NCI-H1417 (cell line): ENCODE results near the gene CSK.
"Not testable (repeated sequence)": the region's sequence is repeated elsewhere in the genome, so short reads cannot be mapped to it uniquely, and the experiment has no call there.

Source experiments
- DNase-seq, 3 experiments: peaks; one replicate each; lab custom pipeline; 2025; lab: John Stamatoyannopoulos, UW

Gene CSK

DNA sequence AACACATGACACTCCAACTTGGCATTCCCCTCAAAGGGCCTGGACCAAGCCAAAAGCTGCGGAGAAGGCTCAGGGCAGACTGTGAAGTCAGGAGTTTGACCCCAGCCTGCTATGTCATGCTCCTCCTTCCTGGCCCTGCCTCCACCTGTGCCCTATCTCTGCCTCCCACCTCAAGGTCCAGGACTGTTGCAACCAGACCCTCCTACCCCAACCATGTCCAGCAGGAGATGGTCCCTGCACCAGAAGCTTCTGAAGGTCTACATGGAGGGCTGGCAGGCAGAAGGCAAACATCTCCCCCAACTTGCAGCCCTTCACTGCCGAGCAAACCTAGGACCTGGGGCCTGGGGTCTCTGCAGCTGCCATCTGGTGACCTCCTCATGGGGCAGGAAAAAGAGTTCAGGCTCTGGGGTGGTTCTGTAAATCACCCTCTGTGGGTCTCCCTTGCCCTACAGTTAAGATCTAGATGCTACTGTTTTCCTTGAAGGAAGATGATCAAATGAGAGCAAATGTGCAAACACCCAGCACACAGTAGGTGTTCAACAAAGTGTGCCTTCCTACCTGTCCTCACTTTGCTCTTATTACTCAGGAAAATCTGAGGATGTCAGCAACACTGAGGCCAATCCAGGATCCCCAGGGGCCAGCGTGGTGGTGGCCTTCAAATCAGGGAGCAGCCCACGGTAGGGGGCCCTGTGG lies 11.5 kb upstream of the CSK start:
- DNase-seq, result no peak

DNA sequence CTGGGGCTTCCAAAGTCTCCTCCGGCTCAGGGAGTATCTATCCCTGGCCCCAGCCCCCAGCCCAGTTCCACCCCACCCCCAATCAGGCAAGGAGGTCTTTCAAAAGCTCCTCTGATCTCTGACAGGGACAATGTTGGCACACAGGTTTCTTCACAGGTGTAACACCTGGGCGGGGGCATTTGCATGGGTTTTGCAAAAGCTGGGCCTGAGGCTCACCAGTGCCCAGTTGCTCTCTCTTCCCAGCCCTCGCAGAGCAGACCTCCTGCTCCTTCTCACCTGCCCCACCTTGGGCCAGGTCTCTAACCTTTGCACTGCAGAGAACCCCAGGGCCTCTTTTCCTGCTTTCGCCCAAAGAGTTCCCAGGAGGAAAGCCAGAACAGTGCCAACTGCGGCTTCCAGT lies 8.6 kb upstream of the CSK start:
- no peak for DNase-seq

DNA sequence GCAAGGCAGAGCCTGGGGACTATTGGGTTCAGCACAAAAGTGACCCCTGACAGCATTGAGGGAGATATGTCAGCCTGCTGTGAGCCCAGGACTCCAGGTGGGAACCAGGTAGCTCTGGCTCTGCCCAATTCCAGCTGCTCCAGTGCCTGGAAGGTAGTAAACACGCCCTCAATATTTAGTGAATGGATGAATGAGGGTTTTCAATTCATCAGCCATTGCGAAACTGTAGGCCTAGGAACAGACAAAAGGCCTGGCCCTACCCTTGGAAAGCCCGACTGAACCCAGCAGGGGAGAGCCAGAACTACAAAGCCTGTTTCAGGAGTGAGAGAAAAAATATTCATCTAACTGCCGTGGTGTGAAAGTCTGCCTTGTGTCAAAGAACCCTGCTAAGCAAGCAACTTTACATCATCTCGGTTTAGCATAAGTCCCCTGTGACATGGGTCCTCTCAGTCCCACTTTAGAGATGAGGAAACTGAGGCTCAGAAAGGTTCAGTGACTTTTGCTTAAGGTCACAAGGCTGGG lies 8.1 kb upstream of the CSK start:
- DNase-seq, result peak in 1 of 3 experiments; percentile 46

DNA sequence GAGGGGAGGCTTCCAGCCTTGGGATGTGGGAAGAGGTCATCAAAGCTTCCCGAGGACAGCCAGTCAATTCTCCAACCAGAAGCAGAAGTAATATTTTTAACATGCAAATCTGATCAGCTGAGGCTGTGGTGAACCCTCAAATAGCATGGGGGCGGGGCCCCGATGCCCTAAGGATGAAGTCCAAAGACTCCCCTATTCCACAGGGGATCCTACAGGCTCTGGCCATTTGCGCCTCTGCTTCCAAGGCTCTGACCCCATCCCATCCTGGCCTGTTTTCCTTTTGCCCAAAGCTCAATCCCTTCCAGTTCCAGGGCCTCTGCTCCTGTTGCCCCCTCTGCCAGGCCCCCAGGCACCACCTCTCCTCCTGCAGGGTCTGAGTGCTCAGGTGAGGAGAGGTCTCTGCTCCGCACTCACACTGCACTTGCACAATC lies 6.7 kb upstream of the CSK start:
- DNase-seq, result no peak

DNA sequence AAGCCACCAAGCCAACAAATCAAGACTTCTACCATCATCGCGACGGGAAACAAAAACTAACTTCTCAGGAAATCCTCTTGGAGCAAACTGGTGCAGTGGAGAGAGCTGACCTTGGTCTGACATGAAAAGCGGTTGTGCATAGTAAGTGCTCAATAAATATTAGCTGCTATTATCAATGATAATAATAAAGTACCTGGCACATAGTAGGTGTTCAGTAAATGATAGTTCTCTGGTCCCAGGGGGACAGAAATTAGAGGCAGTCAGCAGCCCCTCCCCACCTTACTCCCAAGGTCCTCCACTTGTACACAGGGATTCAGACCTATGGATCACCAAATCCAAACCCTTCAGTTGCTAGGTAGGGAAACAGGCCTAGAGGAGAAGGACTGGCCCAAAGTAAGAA lies 6.0 kb upstream of the CSK start:
- DNase-seq, result no peak

DNA sequence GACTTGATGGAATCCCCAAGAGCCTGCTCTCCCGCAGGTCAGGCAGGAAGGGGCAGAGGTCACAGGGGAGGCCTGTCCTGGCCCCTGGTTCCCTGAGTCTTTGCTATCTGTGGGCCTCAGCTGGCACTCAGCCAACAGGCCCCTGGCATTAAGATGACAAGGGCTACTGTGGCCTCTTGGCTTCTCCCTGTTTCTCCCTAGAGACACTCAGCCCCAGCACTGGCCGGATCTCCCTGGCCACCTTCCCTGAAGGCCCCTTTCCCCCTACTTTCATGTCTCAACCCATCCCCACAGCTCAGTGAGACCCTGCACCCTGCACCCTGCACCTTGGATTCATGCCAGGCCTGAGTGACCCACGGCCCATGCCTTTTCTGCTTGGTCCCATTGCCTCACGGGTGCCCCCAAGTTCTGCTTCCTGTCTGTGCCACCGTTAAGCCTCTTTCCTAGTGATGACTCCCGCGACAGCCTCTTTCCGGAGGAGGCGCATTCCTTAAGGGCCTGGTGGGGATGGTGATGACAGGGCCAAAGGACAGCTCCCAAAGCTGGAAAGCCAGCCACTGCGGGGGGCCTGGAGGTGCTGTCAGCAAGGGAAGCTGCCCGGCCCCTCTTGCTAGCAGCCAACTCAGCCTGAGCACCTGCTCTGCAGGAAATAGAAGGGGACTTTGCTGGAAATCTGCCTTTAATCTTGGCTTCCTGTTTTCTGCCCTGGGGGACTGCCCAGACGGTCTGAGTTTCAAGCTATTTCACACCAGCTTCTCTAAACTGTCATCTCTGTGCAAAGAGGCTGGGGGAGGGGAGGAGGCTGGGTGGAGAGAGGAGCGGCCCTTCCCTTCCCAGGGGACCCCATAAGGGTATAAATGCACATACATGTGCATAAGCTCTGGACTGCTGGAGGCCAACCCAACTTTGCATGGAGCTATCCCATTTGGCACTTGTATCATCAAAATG lies 4.8 kb upstream of the CSK start:
- peak in 1 of 3 experiments; percentile 38 for DNase-seq

DNA sequence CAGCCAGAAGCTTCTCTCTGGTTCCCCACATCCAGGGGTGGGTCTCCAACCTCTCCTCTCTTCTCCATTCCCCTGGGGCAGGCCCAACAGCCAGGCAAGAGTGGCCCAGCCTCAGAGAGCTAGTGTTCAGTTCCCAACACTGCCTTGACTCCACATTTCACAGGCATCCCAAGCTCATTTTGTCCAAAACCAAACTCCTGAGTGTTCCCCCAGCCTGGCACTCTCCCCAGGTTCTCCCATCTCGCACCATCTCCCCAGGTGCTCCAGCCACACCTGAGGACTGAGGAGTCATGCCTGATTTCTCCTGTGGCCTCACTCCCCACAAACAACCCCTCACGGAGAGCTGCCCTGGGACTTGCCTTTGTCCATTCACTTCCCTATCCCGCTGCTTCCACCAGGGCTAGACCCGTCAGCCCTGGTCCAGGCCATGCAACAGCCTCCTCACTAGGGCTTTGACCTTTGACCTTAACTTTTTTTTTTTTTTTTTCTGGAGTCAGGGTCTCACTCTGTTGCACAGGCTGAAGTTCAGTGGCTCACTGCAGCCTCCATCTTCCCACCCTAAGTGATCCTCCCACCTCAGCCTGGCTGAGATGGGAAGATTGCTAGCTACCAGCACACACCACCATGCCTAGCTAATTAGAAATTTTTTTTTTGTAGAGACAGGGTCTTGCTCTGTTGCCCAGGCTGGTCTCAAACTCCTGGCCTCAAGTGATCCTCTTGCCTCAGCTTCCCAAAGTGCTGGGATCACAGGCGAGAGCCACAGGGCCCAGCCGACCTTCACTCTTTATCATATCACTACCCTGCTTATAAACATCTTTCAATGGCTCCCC lies 3.9 kb upstream of the CSK start:
- no peak for DNase-seq

DNA sequence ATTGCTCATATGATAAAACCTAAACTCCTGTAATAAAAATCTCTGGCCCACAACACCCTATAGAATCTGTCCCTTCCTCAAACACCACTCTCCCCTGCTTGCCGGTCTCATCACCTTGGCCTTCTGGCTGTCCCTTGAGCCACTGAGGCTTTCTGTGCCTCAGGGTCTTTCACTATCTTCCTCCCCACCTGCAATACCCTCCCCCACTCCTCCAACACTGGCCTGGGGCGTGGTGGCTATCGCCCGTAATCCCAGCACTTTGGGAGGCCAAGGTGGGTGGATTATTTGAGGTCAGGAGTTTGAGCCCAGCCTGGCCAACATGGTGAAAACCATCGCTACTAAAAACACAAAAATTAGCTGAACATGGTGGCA lies 3.3 kb upstream of the CSK start:
- DNase-seq, result no peak

DNA sequence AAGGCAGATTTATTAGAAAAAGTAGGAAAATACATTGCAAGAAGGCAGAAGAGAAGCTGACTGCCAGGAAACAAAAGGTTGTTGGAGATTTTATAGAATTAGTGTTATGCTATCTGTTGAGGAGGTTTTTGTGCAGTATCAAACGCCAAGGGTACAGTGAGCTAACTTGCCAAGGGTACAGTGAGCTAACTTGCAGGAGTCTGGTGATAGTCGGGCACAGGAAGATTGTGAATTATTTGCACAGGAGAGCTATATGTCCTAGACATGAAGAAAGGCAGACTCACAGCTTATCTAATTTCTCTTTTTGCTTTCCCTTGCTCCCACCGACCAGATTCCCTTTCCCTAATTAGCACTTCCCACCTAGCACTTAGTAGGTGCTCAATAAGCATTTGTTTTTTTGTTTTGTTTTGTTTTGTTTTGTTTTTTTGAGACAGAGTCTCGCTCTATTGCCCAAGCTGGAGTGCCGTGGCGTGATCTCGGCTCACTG lies 2.7 kb upstream of the CSK start:
- no peak for DNase-seq

DNA sequence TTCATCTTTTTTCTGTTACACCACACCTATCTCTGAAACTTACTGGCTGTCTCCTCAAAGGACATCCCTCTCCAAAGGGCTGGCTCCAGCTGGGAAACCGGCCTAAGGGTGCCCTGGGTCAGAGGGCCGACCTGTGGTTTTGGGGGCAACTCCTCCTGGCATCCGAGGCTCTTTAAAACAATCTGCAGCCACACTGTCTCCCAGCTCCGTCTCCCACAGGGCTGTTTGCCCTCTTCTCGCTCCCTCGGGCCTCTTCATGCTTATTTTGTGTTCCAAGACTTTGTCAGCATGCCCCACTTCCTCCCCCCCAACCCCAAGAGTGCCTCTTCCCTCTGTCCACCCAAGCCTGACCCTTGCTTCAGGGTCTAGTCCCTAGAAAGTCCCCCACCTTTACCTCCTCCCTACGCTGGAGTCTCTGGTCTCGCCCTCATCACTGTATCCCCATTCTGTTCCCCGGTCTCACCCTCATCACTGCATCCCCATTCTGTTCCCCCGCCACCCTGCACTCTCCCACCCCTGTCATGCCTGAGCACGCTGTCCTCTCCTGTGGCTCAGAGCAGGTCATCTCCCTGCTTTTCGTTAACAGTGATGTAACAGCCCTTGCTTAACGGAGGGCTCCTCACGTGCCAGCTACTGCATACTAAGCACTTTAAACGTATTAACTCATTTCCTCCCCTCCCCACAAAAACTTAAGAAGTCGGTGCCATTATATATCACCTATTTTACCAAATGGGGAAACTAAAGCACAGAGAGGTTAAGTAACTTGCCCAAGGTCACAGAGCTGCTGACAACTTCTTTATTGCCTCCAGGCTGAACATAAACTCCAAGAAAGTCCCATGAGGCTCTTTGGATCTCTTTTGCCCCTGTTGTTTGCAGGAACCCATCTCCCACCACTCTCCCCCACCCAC lies 1.1 kb upstream of the CSK start:
- no peak for DNase-seq

DNA sequence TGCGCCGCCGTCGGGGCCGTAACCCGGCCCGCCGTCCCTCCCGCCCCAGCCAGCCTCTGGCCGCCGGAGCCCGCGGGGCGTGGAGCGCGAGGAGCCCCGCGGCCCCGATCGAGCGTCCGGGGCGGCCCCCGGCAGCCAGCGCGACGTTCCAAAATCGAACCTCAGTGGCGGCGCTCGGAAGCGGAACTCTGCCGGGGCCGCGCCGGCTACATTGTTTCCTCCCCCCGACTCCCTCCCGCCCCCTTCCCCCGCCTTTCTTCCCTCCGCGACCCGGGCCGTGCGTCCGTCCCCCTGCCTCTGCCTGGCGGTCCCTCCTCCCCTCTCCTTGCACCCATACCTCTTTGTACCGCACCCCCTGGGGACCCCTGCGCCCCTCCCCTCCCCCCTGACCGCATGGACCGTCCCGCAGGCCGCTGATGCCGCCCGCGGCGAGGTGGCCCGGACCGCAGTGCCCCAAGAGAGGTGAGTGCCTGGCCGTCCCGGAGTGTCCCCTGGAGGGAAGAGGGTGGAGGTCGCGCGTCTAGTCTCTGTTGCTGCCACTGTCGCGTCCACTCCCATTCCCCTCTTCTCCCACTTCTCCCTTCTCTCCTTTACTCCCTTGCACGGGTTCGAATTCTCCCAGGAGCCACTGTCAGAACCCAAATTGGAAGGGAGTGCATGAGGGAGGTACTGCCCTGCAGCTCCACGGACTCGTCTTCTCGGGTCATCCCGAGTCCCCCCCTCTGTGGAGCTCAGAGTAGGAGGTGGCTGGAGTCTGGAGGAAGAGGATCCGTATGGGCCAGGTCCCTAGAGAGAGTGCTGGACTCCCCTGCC lies 585 bp downstream of the CSK start:
- peak in 1 of 3 experiments; percentile 55 for DNase-seq

DNA sequence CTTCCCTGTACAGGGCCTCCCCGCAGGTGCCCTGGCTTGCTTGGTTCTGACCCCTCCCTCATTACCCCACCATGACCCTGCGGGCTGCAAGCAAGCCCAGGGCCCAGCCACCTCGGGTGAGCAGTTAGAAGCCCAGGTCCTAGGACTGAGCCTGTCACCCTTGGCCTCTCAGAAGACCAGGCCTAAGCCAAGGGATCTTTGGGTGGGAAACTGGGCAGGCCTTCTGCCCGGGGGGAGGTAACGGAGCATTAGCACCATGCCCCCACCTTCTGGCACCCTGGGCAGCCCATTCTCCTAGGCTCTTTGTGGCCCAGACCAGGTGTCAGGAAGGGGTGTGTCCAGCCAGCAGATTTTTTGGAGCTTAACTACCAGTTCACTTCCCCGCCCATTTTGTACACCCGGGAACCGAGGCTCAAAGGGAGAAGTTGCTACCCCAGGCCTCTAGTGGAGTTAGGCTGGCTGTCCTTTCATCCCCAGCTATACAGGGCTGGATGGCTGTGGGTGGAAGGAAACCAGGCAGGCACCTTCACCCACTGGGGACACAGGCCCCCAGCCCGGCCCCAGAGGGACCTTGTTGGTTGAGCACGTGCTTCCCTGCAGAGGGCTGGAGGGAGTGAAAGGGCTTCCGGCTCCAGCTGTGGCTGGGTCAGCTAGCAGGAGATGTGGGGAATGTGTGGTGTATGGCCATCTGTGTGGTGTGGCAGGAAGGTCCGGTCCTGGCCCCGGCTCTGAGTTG lies 1.4 kb downstream of the CSK start:
- DNase-seq, result no peak

DNA sequence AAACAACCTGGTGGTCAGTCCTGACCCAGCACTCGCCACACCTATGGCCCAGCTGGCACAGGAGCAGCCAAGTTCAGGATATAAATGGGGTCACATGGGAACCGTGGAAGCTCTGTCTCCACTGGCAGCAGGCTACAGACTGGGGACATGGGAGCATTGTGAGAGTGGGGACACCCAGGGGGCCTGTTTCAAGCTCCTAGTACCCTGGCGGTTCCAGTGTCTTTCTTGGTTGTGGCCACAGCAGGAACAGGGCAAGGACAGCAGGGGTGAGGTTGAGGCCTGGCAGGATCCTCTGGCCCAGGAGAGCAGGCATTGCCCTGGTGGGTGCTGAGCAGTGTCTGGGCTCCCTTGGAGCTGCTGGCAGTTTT lies 1.9 kb downstream of the CSK start:
- no peak for DNase-seq

DNA sequence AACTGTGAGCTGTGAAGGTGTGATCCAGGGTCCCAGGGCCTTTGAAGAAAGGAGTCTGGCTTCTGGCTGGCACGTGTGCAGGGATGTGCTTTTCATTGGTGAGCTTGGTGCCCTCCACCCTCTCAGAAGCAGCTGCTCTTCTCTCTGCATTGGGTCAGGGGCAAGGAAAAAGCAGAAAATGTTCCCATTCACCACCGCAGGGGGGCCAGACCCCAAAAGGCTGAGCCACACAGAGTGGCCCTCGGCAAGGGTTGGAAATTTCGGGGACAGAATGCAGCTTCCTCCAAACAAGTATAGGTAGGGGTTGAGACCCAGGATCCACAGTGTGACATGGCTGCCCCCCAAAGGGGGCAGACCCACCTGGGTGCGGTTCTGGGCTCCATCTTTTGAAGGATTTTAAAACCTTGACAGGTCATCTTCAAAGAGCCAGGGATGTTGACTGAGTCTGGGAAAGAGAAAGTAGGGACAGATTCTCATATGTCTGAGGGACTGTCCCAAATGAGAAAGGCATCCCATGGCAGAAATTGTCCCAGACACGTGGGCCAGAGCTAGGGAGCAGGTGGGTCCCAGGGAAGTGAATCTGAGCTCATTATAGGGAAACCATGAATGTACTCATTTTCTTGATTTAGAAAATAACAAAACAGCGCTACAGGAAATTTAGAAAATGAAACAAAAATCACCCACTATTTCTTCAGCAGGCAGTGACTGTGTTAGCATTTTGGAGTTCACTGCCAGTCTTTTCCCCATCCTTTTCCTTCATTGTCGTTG lies 2.7 kb downstream of the CSK start:
- no peak for DNase-seq

DNA sequence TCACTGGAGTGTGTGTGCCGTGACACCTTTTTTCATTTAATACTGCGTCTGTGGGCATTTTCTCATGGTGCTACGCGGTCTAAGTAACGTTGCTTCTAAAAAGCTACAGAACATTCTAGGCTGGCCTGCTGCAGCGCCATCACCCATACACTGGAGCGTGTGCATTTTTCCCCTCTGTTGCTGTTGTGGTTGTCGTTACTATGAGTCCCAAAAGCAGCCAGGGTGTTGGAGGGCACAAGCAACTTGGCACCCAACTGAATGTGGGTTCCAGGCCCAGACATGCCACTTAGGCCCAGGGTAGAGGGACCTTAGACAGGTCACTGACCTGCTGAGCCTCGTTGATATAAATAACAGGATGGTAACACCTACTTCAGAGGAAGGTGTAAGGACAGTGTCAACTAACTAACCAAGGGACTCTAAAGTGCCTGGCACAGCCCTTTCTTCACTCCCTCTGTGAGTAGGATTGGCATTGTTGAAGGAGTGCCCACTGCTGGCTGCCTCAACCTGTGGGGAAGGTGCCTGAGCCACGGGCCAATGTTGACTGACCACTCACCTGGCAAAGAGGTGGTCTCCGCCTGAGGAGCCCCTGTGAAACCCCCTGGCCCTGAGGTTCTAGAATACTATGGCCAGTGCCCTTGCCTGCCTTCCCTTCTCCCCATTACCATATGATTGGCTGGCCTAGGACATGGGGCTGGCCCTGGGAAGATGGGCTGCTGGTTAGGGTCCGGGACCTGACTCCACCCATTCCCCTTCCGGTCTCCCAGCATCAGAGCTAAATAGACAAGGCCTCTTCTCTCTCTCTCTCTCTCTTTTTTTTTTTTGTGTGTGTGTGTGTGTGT lies 3.5 kb downstream of the CSK start:
- no peak for DNase-seq

DNA sequence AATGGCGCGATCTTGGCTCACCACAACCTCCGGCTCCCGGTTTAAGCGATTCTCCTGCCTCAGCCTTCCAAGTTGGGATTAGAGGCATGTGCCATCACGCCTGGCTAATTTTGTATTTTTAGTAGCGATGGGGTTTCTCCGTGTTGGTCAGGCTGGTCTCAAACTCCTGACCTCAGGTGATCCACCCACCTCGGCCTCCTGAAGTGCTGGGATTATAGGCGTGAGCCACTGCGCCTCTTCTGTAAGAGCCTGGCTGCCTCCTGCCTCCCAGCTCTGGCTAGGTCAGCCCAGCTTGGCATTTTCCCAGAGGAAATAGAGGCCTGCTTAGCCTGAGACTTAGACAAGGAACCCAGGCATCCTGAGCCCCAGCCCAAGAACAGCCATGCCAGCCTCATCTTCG lies 4.2 kb downstream of the CSK start:
- DNase-seq, result not testable (repeated sequence)

DNA sequence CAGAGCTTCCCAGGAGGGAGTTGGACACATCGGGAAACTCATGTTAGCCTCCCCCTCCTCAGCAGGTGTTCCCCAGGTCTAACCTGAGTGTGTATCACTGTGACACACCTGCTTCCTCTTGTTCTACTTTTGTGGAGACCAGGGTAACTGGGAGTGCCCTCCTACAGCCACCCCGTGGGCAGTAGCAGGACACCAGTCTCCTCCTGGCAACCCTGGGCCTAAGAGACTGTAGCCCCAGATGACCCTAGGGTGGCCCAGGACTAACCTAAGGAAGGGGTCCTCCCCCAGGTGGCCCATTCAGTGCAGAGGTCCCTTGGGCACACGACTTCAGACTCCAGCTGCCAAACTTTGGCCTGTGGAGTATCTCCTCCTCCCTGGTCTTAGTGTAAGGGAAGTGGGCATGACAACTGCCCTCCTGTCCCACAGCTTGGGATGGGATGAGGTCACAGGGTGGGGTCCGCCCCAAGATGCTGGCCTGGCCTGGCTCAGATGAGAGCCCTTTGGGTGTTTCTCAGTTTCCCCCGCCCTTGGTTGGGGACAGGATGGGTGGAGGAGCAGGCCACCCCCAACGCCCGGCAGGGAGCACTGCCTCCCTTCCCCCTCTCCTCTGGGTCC lies 4.8 kb downstream of the CSK start:
- peak in 1 of 3 experiments; percentile 17 for DNase-seq
